ENCODE results near the gene FRMD3.

FRMD3 gene

GRCh38 chr9:83257937-83258891 lies 280.0 kb downstream of the FRMD3 start:
- in situ Hi-C loops (cut with HindIII; ENCODE audit: low sequenced_read_pairs), result no loop called here

GRCh38 chr9:83247732-83248131 lies 290.5 kb downstream of the FRMD3 start:
- in situ Hi-C loops (cut with HindIII; ENCODE audit: low sequenced_read_pairs), result no loop called here

- in situ Hi-C loops (cut with HindIII; ENCODE audit: low sequenced_read_pairs), result no loop called here
These were observed 292.1 kb downstream of the FRMD3 start for GRCh38 chr9:83245979-83246659.

GRCh38 chr9:83242066-83242465 lies 296.1 kb downstream of the FRMD3 start:
- in situ Hi-C loops (cut with HindIII; ENCODE audit: low sequenced_read_pairs), result no loop called here

- in situ Hi-C loops (cut with HindIII; ENCODE audit: low sequenced_read_pairs), result no loop called here
These were observed 297.5 kb downstream of the FRMD3 start for GRCh38 chr9:83240671-83241070.

GRCh38 chr9:83239747-83240146 lies 298.5 kb downstream of the FRMD3 start:
- in situ Hi-C loops (cut with HindIII; ENCODE audit: low sequenced_read_pairs), result no loop called here

GRCh38 chr9:83238871-83239640 lies 299.1 kb downstream of the FRMD3 start:
- in situ Hi-C loops (cut with HindIII; ENCODE audit: low sequenced_read_pairs), result no loop called here

- in situ Hi-C loops (cut with HindIII; ENCODE audit: low sequenced_read_pairs), result no loop called here
These were observed 302.0 kb downstream of the FRMD3 start for GRCh38 chr9:83236029-83236696.

GRCh38 chr9:83235526-83235925 lies 302.7 kb downstream of the FRMD3 start:
- in situ Hi-C loops (cut with HindIII; ENCODE audit: low sequenced_read_pairs), result no loop called here

GRCh38 chr9:83234541-83234940 lies 303.7 kb downstream of the FRMD3 start:
- in situ Hi-C loops (cut with HindIII; ENCODE audit: low sequenced_read_pairs), result no loop called here

GRCh38 chr9:83233647-83234046 lies 304.6 kb downstream of the FRMD3 start:
- in situ Hi-C loops (cut with HindIII; ENCODE audit: low sequenced_read_pairs), result no loop called here

- in situ Hi-C loops (cut with HindIII; ENCODE audit: low sequenced_read_pairs), result no loop called here
These were observed 307.2 kb downstream of the FRMD3 start for GRCh38 chr9:83231039-83231438.

- in situ Hi-C loops (cut with HindIII; ENCODE audit: low sequenced_read_pairs), result no loop called here
These were observed 317.5 kb downstream of the FRMD3 start for GRCh38 chr9:83220730-83221129.

GRCh38 chr9:83219924-83220438 lies 318.2 kb downstream of the FRMD3 start:
- in situ Hi-C loops (cut with HindIII; ENCODE audit: low sequenced_read_pairs), result no loop called here

GRCh38 chr9:83219154-83219923 lies 318.9 kb downstream of the FRMD3 start:
- in situ Hi-C loops (cut with HindIII; ENCODE audit: low sequenced_read_pairs), result no loop called here

GRCh38 chr9:83218411-83219090 lies 319.6 kb downstream of the FRMD3 start:
- in situ Hi-C loops (cut with HindIII; ENCODE audit: low sequenced_read_pairs), result no loop called here

GRCh38 chr9:83209188-83209731 lies 328.9 kb downstream of the FRMD3 start:
- in situ Hi-C loops (cut with HindIII; ENCODE audit: low sequenced_read_pairs), result no loop called here

- in situ Hi-C loops (cut with HindIII; ENCODE audit: low sequenced_read_pairs), result no loop called here
These were observed 329.9 kb downstream of the FRMD3 start for GRCh38 chr9:83208065-83208850.
